RKO (cell line): ENCODE data around the gene KCNK13.

Experiments
- DNase-seq: peaks from one replicate; pipeline ENCODE4 v3.0.0-alpha.2; 2016; ENCODE audit warnings: low spot score

KCNK13 gene

DNA sequence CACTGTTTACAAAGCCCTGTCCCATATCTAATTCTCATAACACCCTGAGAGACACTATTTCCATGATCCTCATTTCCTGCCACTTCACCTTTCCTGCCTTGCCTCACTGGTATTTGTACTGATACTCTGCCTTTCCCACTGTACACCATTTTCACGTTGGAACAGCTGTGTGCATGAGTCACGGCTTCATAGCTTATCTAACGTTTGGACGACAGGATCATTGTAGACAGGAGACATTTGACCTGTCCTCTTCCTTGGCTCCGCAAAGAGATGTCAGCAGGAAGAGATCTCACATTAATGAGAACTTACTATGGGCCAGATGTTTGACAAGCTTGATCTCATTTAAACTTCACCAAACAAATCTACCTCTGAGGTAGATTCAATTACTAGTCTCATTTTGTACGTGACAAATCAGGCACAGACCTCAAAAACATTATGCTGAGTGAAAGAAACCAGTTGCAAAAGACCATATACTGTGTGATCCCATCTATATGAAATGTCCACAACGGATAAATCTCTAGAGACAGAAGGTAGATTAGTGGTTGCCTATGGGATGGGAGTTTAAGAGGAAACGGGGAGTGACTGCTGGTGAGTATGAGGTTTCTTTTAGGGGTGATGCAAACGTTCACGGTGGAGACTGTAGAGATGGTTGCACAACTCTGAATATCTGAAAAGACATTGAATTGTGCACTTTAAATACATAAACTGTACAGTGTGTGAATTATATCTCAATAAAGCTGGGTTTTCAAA lies 71.2 kb downstream of the KCNK13 start:
- DNase-seq, result no peak

- DNase-seq, result no peak
These were observed 75.1 kb downstream of the KCNK13 start for GRCh38 chr14:90136904-90137303.

DNA sequence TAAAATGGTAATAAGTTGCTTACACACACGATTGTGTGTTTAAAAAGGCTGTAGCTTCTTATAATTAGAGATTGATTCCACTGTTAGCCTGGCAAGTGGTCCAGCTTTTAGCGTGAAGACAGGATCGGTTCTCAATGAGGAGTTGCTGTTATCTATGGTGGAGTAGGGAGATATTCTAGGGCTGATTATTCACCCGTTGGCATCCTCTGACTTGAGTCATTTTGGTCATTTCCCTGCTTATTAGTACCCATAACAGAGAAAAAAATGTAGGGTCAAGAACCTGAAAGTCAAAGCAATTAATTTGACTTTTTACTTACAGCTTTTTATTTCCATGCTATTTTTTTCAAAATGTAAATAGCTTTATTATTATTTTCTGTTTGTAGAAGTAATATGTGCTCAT lies 76.0 kb downstream of the KCNK13 start:
- DNase-seq, result no peak

DNA sequence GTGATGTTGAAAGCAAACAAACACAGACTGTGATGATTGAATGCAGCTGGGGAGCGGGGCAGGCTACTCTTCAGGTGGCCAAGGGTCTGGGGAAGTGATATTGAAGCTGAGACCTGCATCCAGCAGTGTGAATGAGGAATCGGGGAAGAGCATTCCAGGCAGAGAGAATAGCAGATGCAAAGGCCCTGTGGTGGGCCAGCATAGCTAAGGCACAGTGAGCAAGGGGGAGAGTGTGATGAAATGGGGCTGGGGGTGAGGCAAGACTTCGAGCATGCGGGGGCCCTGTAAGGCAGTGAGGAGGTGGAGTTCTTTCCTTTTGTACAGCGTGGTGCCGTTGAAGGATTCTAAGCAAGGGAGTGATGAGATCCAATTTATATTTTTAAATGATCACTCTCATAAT lies 77.4 kb downstream of the KCNK13 start:
- no peak for DNase-seq

GRCh38 chr14:90140298-90140955 lies 78.6 kb downstream of the KCNK13 start:
- no peak for DNase-seq

- peak; percentile 30 for DNase-seq
These were observed 79.1 kb downstream of the KCNK13 start for GRCh38 chr14:90140956-90141316.

DNA sequence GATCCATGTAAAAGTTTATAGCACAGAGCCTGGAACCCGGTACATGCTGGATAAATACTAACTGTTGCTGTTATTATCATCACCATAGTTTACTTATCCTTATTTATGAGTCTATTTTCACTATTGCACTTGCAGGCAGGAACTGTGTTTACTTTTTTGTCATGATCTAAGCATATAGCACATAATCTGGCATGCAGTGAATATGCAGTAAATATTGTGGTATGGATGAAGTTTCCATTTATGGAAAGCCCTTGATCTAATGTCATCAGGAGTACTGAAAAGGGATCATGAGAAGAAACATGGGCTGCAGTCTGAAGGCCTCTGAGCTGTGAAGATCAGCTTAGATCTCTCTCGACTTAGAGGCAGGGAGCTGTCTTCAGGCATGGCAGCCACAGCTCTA lies 91.6 kb downstream of the KCNK13 start:
- DNase-seq, result no peak

DNA sequence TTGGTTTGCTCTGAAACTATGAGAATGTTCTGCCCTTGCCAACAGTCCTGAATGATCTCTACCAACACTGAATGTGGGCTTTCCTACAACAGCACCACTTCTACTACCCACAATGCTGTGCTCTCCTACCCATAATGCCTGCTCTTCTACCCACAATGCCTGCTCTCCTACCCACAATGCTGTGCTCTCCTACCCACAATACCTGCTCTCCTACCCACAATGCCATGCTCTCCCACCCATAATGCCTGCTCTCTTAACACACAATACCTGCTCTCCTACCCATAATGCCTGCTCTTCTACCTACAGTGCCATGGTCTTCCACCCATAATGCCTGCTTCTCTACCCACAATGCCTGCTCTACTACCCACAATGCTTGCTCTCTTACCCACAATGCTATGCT lies 92.3 kb downstream of the KCNK13 start:
- no peak for DNase-seq

- DNase-seq, result no peak
These were observed 97.4 kb downstream of the KCNK13 start for GRCh38 chr14:90159146-90159545.

DNA sequence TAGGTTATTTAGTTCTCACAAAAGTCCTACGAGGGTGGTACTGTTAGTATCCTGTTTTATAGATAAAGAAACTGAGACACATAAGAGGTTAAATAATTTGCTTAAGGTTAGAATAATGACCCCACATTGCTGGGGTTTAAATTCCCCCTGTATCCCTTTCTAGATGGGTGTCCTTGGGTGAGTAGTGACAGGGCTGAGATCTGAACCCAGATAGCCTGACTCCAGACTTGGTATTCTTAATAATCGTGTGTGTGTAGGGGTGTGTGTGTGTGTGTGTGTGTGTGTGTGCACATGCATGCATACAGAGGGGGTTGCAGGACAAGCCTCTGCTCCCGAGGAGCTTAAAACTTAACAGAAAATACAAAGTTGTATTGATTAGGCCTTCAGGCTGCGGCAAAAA lies 97.9 kb downstream of the KCNK13 start:
- DNase-seq, result no peak

DNA sequence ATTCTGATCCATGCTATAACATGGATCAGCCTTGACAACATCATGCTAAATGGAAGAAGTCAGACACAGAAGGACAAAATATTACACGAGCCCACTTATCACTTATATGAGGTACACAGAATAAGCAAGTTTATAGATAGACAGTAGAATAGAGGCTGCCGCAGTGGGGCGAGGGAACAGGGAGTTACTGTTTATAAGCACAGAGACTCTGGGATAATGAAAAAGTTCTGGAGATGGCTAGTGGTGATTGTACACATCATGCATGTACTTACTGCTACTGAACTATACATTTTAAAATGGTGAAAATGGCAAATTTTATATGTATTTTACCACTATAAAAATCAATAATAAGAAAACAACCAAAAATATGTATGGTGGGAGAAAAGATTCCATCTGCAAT lies 99.3 kb downstream of the KCNK13 start:
- DNase-seq, result no peak

DNA sequence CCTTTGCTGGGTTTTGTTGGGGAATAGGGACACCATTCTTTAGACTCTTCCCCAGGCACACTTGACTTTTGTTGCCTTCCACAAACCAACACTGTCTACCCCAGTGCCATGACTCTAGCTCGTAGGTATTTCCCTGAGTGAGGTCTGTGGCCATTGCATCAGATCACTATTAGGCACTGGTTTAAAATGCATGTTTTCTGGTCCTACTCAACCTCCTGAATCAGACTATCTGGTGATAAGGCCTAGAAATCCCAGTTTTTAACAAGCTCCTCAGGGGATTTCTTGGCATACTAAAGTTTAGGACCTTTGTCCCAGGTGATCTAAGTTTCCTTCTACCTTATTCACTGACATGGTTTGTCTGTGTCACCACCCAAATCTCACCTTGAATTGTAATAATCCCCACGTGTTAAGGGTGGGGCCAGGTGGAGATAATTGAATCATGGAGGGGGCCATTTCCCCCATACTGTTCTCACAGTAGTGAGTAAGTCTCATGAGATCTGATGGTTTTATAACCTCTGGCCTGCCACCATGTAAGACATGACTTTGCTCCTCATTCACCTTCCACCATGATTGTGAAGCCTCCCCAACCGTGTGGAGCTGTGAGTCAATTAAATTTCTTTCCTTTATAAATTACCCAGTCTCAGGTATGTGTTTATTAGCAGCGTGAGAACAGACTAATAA lies 106.8 kb downstream of the KCNK13 start:
- peak; percentile 16 for DNase-seq

DNA sequence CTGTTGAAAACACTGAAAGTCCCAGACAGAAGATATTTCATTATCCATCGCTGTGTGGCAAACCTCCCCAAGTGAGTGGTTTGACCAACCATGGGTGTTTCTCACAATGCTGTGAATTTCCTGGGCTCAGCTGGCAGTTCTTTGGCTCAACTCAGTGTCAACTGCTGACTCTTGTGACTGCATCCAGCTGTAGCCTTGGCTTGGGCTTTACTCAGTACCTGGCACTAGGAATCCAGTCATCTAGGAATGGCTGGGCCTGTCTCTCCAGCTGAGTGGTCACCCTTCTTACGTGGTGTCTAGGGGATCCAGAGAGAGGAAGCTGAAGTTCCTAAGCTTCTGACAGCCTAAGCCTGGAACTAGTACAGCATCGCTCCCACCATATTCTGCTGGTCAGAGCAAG lies 113.8 kb downstream of the KCNK13 start:
- no peak for DNase-seq

DNA sequence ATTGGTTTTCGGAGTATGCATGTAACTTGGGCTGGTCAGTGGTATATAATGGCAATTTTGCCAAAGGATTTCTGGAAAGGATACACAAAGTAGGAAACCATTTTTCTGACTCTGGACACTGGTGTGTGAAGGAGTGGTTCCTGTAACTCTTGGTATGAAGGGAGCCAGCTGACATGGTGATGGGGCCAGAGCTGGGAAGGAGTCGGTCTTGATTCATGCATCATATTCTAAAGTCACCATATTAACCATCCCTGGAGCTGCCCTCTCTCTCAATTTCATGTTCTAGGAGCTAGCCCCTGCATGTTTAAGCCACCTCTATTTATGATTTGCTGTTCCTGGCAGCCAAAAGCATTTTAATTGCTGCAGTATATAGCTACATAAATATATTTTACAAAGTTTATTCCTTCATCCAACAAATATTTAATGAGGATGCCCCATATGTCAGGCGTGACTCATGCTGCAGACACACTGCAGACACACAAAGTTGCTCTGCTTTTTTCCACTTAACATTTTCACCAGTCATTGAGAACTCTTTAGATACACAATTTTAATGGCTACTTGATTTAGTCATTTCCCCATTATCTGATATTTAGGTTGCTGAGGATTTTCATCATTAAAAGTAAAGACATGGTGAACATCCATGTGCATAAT lies 115.9 kb downstream of the KCNK13 start:
- DNase-seq, result no peak

DNA sequence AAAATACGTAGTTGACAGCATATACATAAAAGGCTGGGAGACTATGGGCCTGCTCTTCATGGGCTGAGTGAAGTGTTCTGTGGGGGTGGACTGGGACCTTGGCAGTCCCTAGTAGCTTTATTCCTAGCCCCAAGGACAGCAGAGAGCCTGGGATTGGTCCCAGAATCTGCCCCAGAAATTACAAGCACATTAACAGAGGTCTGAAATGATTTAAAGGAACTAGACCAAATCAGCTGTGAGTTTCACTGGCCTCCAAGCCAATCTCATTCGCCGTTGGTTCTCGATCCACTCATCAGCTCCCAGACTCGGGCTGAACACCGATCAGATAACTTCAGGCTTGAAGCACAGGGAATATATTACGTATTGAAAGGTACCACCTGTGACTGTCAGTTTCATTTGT lies 117.6 kb downstream of the KCNK13 start:
- no peak for DNase-seq

GRCh38 chr14:90179809-90180779 lies 118.3 kb downstream of the KCNK13 start:
- DNase-seq, result no peak

GRCh38 chr14:90184094-90184493 lies 122.3 kb downstream of the KCNK13 start:
- DNase-seq, result no peak

- DNase-seq, result no peak
These were observed 122.9 kb downstream of the KCNK13 start for GRCh38 chr14:90184571-90185266.

DNA sequence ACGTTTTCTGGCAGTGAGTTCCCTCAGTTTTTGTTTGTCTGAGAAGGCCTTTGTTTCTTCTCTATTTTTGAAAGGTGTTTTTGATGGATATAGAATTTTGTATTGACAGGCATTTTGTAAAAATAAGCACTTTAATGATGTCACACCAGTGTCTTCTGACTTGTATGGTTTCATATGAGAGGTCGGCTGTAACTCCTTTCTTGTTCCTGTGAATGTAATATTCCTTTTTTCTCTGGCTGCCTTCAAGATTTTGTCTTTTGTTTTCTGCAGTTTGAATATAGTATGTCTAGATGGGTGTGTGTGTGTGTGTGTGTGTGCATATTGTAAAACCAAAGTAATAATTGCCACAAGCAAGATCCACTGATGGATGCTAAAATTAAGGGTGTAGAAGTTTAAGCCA lies 126.8 kb downstream of the KCNK13 start:
- DNase-seq, result no peak

- DNase-seq, result no peak
These were observed 129.4 kb downstream of the KCNK13 start for GRCh38 chr14:90191154-90191553.

DNA sequence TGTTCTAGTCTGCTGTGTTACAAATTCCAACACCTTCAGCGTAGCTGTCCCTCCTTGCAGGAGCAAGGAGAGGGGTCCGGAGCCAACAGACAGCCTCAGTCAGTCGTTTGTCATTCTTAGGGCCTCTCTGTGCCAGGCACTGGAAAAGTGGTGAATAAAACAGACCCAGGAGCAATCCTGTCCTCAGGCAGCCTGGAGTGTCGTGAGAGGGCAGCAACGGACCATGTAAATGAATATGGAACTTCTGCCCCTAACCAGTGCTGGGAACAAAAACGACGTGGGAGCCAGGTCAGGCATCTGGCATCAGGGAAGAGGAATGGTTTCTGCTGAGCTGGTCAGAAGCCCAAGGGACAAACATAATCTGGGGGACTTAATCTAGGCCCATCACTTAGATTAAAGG lies 129.8 kb downstream of the KCNK13 start:
- peak; percentile 9 for DNase-seq
